ENCODE results near the gene TAF4.
"Not testable (repeated sequence)": the region's sequence is repeated elsewhere in the genome, so short reads cannot be mapped to it uniquely, and the experiment has no call there.

The TAF4 gene

GRCh38 chr20:62055862-62056115 lies 9.9 kb downstream of the TAF4 start:
- DNase-seq = not testable (repeated sequence)

GRCh38 chr20:62055106-62055861 lies 10.4 kb downstream of the TAF4 start:
- no peak for DNase-seq

- no peak for DNase-seq
Observed at GRCh38 chr20:62054451-62054953, 11.2 kb downstream of the TAF4 start.

GRCh38 chr20:62053465-62054196 lies 12.1 kb downstream of the TAF4 start:
- no peak for DNase-seq

- no peak for DNase-seq
Observed at GRCh38 chr20:62052842-62053464, 12.7 kb downstream of the TAF4 start.

DNA sequence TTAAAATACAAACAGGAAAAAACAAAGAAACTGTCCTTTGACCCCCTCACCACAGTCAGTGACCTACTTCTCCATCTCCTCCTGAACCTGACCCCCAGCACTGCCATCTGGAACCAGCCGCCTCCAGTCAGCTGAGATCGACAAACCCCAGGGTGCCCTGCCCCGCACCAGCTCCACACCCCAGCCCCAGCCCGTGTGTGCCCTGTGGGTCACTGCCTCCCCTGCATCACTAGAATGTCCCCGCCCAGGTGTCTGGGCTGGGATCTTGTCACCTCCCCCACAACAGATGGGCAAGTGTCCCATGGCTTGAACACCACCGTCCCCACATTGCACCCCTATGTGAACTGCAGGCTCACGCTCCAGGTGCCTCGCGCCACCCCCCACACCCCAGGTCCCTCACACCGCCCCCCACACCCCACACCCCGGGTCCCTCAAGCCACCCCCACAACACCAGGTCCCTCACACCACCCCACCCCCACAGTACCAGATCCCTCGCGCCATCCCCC lies 13.3 kb downstream of the TAF4 start:
- no peak for DNase-seq

GRCh38 chr20:62051546-62052255 lies 14.0 kb downstream of the TAF4 start:
- no peak for DNase-seq

DNA sequence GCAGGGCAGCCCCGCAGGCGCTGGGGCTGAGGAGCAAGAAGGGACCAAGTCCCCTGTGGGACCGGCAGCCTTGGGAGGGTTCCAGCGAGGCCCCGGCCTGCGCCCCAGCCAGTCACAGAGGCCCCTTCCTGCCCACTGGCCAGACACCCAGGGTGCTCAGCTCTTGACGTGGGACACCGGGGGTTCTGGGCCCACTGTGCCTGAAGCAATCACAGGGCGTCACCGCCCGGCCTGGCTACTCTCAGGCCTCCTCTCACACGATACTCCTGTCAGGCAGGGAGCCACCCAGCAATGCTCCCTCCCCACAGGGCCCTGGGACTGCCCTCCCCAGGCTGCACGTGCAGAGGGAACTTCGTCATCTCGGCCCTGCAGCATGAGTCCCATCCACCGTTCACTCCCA lies 14.5 kb downstream of the TAF4 start:
- DNase-seq = no peak

- DNase-seq = no peak
Observed at GRCh38 chr20:62050166-62051120, 15.2 kb downstream of the TAF4 start.

GRCh38 chr20:62049342-62050165 lies 16.1 kb downstream of the TAF4 start:
- no peak for DNase-seq

- no peak for DNase-seq
Observed at GRCh38 chr20:62048821-62049291, 16.8 kb downstream of the TAF4 start.

- no peak for DNase-seq
Observed at GRCh38 chr20:62048346-62048761, 17.3 kb downstream of the TAF4 start.

DNA sequence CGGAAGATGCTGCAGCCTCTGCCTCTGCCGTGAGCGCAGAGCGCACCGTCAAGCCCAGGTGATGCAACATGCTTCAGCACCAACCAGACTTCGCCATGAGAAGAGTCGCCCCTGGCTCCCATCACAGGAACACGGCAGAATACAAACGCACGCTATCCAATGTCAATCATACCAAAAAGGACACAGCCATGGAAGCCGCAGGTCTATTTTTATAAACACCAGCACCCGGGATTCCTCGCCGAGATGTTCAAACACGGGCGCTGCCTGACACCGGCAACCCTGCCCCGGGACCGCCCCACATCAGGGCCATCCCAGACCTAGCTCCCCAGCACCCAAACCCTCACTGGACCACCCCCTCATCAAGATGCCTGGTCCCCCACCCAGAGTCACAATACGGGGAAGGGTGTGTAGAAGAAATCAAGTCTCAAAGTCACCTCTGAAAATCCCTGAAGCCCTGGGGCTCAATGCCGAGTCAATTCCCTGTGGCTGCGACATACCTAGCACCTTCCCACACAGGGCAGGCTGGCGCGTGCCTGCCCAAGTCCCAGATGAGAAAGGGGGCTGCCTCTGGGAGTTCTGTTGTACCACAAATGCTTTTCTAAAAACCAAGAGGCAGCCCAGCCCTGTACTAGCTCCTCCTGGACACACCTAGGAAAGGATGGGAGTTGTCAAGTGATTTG lies 17.9 kb downstream of the TAF4 start:
- no peak for DNase-seq

DNA sequence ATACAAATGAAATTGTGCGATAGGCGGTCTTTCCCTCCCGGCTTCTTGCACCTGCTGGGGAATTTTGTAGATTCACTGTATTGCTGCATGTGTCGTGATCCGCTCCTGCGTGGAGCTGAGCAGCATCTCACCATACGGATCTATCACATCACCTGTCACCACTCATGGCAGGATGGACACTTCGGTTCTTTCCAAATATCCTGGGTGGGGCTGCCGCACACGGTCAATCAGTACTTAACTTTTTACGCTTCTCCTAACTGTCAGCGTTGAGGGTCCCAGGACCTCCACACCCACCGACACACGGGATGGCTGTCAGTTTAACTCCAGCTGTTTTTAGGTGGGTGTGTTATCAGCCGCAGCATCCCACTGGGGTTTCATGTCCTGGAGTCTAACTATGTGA lies 19.2 kb downstream of the TAF4 start:
- DNase-seq = no peak

DNA sequence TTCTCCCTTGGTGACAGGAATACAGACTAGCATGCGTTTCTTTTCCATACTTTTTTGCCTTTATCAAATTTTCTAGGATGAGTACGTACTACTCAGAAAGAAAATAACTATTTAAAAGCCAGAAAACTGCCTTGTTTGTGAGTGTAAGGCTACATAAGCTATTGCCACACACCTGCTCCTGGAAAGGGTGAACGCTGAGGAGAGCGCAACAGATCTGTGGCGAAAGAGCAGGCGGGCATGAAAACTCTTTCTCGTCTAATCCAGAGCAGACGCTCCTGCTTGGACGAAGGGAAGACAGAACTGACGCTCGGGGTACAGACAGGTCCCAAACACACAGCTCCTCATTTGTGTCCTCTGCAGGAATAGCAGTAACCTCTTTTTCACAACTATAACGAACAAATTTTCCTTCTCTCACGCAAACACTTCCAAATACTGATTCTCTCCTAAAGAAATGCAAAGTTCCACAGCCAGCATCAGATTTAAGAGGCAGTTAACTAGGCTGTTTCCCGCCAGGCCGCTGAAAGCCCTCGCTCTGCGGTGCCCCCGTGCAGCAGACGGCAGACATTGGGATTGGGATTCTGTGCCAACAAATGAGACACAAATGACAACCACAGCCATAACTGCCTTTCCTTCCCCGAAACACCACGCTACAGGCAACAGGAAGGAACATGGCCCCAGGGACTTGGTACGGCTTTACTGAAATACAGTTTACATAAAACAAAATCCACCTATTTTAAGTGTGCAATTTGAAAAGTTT lies 20.0 kb downstream of the TAF4 start:
- DNase-seq = no peak

DNA sequence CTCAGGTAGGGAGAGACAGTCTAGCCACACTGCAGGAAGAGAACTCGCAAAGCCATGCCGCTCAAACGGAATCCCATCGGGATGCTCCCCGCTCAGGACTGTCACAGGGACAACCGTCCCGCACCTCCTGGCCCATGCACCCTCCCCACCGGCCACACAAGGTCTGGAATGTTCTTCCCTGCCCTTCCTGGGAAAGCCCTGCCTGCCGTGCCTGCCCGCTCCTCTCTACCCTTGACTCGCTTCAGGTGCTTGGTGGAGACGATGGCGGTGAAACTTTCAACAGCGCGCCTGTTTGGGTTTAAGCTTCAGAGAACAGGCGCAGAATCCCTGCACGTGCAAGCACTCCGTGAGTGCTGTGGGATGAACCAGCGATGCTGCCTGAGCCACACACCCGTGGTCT lies 20.6 kb downstream of the TAF4 start:
- no peak for DNase-seq

- no peak for DNase-seq
Observed at GRCh38 chr20:62044631-62045030, 21.1 kb downstream of the TAF4 start.

DNA sequence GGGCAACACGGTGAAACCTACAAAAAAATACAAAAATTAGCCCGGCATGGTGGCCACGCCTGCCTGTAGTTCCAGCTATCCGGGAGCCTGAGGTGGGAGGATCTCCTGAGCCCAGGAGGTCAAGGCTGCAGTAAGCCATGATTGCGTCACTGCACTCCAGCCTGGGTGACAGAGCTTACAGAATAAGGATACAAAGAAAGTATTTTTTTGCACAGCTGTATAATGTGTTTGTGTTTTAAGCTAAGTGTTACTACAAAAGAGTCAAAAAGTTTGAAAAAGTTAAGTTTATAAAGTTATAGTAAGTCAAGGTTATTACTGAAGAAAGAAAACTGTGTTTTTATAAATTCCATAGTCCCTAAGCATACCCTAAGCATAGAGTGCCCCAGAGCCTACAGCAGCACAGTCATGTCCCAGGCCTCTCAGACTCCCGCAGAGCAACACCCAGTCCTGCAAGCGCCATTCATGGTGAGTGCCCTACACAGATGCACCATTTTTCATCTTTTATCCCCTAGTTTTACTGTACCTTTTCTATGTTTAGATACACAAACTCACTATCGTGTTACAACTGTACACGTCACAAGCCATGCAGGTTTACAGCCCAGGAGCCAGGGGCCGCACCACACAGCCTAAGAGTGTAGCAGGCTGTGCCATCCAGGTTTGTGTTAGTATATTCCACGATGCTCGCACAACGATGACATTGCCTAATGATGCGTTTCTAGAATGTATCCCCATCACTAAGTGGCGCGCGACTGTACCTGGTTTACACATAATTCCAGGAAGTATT lies 22.4 kb downstream of the TAF4 start:
- no peak for DNase-seq
